Raji (cell line): ENCODE results near the gene NEGR1.

ENCODE experiments used
- POLR2A ChIP-seq: IDR thresholded peaks from 2 replicates; pipeline ENCODE4 v1.6.1; 2011; ENCODE audit warnings: low read depth, low read length, control low read depth; ENCODE audit not compliant: insufficient read depth

The NEGR1 gene

DNA sequence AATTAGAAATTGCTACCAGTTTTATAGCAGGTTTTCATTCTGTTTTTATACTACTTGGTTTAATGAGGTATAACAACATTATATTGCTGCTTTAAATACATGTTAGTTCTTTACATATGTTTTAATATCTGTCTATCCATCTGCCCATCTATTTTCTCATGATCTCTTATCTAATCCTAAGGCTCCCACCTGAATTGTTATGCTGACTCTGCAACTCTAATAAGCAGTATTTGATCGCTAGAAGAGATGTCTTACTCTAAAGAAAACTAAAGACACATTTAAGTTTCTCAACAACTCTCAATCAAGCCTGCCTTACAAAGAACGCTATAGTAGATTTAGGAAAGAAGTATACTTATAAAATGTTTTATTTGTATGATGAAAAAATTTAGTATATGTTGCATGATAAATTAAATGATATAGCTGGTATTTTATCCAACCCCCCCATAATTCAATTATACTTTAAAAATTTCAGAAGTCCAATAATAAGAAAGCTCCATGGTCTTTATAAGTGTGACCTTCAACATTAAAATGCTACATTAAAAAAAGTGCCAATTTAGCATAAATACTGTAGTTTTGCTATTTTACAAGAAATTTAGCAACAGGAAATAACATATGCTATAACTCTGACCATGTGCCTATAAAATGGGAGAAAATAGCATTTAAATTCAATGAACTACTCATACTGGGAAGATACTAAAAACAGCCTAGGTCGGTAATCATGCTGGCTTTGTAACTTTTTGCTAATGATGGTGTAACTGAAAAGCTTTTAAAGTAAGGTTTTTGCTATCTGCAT, 180.3 kb downstream of the NEGR1 start:
- no peak for TF ChIP-seq POLR2A

DNA sequence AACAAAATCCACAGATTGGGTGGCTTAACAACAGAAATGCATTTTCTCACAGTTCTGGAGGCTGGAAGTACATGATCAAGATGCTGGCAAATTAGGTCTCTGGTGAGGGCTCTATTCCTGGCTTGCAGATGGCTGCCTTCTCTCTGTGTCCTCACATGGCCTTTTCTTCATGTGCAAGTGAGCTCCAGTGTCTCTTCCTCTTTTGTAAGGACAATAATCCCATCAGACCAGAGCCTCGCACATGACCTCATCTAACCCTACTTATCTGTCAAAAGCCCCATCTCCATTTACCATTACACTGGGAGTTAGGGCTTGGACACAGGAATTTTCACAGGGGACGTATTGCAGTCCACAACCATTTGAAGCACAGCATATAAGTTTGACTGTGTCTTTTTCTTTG, 181.6 kb downstream of the NEGR1 start:
- no peak for TF ChIP-seq POLR2A

DNA sequence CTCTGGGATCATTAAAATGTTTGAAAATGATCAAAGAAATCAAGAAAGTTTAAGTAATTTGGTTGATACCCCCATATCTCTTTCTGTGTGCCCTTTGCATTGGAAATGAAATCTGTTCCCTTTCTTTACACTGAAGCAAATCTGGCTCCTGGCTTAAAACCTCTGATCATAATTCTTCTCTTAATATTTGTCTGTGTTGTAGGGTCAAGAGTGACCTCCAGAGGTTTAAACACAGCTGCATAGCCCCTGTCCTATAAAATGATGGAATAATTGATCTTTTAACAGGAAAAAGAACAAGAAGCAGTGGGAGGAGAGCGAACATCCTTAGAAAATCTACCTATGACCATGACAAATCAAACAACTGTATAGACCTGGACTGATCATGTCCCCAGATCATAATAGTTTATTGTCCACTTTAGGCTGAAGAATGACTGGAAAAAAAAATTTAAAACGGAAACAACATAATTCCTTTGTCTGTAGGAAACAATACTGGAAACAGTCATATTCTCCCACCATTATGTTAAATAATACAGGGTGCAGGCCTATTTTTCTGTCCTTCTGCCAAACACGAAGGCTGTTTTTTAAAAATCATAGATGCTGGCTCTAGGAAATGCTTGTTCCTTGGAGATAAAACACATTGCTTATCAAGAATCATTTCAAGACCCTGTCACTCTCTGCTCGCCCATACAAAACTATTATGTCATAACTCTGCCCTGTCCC, 184.3 kb downstream of the NEGR1 start:
- no peak for TF ChIP-seq POLR2A

DNA sequence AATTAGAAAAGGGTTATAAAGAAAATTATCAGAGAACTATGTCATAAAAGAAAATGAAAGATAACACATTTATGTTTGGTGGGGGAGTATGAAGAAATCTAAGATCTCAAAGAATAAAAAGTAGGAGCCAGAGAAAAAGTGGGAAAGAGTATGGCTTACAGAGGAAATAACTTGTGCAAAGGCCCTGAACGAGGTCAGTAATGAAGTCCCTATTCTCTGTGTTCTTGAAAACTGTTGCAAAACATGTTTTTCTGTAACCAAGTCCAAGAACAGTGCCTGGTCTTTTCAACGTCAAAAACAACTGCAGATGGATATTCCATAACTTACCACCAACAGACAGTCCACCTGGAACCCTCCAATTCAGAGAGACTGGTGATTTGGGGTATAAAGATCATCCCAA, 188.1 kb downstream of the NEGR1 start:
- no peak for TF ChIP-seq POLR2A

DNA sequence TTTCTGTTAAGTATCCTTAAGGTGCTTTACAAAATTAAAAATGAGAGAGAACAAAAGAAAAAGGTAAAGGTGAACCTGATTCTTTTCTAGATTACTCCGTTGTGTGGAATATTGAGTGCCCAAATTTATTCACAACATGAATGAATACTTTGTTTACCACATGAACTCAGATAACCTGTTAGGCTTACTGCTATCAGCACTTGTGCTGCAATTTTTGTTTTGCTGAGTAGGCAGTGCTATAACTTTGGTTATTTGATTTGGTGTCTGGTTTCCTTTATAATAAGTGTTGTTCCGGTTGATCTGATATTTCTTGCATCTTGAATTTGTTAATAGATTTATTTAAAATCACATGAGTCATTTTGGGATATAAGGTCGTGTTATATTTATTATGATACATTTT, 195.9 kb downstream of the NEGR1 start:
- TF ChIP-seq POLR2A = no peak

DNA sequence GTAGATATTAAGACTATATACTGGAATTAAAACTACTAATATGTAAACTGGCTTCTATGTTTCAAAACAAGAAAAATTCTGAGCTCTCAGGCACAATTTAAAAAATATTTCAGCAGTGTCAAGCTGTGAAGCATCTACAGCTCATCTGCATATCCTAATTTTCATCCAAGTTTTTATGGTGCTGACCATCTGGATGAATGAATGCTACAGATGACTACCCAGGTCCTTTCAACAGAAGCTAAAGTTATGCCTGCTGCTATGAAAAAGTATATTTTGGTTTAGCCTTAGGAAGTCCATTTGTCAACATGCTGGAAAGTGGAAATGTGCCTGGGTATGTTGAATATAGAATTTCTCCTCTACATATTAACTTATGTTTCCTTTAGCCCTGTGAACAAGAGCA, 206.9 kb downstream of the NEGR1 start:
- no peak for TF ChIP-seq POLR2A

DNA sequence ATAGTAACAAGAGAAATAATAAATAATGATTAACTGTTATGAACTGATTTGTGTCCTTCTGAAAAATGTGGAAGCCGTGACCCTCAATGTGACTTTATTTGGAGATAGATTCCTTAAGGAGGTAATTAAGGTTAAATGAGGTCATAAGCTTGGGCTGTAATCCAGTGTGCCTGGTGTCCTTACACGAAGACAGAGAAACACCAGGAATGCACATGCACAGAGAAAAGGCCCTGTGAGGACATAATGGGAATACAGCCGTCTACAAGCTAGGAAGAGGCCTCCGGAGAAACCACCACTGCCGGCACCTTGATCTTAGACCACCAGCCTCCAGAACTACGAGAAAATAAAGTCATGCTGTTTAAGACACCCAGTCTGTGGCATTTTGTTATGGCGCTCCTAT, 215.9 kb downstream of the NEGR1 start:
- no peak for TF ChIP-seq POLR2A

DNA sequence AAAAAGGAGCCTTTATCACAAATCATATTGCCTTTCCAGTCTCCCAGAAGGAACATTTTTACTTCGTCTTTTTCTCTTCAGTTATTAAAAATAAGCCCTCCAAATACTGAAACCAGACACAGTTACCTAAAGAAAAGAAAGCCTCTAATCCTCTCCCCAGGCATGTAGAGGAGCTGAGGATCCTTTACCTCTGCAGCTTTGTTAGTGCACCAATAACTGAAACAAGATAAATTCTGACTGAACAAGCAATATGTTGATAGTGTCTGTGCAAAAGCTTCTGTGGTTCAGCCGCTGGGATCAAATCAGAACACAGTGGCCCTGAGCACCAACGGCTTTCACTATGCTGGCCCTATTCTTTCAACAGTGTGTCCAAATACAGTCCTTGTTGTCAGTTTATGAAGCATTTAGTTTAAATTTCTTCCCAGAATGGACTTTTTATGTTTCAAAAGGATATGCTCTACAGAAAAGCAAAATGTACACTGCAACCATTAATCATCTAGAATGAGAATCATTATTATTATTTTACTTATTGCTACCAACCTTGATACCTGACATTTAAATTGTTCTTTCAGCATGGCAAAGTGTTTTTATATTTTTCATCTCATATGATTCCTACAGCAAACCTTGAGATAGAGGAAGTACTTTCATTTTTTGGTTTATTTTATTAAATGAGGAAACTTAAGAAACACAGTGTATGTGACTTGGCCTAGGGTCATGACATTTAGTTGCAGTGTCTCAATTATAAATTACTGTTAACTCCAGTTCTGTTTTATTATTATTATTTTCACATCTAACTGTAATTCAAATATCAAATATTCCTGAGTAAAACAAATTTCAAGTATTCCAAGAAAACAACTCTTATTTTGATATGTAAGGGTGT, 217.9 kb downstream of the NEGR1 start:
- TF ChIP-seq POLR2A = no peak

DNA sequence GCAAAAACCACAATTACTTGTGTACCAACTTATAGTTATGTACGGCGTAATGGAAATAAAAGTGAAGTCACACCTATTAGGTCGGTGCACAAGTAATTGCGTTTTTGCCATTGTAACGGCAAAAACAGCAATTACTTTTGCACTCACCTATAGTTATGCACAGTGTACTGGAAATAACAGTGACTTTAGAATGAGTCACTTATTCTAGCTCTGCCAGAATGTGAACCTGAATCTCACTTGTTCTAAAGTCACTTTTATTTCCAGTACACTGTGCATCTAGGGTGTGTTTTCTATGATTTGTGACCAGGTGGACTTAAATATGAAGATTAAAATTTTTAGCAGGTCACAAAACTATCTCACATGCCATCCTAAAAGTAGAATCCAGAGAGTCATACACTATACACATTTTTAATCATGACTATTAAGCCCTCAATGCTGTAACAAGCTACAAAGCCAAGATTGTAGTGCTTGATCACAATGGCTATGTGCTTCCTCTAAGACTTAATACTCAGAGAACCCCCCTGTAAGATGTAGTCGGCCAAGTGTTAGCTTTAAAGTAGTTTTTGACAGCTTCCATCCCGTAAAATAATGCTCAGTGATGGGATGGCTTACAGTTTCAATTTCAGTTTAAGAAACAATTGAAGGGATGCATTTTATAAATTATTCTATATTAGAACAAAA, 218.8 kb downstream of the NEGR1 start:
- no peak for TF ChIP-seq POLR2A

DNA sequence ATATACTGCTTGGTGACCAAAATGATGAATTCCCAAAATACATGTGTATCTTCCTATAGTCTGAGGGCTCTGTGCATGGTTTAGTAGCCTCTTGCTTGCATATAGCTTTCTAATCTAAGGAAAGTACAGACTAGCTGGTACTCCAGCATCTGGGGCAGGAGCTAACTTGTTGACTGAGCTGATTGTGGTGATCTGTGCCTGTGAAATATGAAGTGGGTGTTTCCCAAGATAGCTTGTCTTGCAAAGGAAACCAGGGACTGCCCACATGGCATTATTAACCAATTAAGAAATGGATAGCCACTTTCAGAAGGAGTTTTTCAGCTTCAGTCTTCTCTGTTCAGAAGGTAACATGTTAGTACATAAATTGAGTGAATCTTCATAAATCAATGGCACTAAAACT, 219.8 kb downstream of the NEGR1 start:
- no peak for TF ChIP-seq POLR2A

DNA sequence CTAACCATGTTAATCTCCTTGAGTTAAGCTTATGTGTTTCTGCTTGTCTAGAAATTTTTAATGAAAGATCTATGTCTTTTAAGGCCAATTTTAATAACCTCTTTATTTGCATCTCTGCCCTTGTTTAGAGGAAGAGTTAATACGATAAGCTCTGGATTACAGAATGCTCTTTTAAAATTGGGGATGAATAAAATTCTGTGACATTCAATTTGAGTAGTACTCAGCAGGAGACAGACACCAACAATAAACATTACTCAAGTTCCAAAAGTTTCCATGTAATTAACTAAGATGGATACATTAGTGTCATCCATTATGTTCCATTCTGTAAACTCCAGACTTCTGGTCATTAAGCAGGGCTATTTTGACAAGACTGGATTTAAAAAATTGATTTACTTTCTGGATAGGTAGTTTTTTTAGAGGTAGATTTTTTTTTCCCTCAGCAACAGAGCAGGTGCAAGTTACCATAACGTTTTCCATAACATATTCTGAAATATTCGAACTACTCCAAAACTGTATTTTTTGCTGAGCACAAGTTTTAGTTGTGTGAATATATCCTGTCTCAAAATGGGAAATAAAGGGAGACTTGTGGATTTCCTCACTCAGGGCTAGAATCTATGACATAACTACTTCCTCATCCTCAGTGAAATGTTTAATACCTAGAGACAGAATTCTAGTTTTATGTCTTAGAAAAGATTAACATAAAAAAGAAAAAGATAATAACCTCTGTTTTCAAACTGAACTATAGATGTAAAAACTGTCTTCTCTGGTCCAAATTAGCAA, 221.7 kb downstream of the NEGR1 start:
- TF ChIP-seq POLR2A = no peak

DNA sequence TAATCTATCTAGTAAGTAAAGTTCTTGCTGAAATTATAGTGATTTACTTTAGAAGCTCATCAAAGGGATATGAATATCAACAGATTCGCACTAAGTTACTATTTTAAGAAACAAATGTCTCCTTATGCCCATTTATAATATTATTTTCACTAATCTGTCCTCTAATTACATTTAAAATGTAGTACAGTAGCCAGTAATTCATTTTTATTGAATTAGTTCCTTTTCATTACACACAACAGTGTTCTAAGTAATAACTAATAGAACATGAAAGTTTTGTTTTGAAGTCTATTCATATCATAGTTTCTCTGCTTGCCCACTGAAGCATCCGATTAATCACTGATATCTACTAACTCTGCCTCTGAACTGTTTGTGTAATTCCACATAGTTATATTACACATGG, 225.8 kb downstream of the NEGR1 start:
- TF ChIP-seq POLR2A = no peak

DNA sequence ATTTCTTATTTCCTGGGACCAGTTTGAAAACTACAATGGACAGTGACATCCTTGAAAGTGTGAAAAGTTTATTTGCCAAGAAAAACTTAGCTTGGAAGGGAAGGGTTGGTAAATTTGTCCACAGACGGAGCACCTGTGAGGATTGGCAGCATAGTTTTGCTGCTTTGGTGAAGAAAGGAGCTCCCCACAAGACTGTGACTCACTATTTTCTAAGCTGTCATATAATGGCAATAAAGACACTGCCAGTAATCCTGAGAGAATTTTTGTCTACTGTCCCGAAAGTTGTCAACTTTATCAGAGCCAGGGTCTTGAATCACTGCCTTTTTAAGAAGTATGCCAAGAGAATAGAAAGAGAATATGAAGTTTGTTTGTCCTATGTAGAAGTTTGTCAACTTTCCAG, 230.8 kb downstream of the NEGR1 start:
- TF ChIP-seq POLR2A = no peak

DNA sequence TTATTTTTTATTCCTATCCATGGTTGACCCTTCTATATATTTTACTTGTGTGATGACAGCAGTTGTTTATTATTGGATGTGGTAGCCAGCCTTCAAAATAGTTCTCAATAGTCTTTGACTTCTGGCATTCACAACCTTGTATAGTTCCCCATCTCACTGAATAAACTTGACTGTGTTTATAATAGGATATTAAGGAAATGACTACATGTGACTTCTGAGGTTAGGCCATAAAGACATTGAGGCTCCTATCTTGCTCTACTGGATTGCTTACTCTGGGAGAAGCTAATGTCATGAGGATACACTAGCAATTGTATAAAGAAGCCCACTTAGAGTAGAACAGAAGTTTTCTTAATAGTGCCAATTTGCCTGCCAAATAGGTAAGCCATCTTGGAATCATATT, 231.8 kb downstream of the NEGR1 start:
- TF ChIP-seq POLR2A = no peak

DNA sequence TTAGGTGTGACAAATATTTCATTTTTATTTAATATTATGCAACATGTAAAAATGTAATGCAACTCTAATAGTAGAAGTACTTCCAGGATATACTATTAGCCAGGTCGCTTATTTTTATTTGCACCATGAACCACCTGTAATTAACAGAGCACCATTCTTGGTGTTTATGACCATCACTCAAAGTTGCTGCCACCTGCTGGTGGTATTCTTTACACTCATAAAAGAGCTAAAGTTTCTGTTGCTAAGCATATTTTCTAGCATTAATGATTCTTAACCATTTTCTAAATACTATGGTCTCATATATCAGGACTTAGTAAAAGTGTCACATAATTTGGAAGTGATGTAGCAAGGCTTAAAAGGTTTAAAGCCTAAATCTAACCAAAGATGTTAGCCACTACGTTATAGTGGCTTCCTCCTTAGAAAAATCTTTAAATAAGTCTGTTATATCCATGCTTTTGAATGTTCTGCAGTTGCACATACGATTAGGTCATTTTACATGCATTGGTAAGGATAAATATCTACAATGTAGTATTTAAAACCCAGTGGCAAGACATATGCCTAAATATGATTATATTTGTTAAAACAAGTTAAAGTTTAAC, 244.5 kb downstream of the NEGR1 start:
- no peak for TF ChIP-seq POLR2A

DNA sequence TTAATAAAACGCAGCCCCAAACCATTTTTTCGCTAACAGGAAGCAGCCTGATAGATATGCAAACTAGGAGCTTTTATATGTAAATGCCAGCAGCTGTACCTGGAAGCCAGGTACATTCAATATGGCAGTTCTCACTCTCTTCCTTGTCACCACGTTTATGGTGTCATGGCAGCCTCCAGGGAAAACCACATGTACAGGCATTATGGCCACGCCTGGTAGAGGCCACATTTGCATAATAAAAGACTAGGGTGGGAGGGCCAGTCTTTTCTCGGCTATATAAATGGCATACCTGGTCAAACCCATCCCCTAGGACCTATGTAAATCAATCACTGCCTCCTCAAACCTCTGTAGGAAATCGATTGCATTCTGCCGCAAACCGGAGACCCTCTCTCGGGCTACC, 247.5 kb downstream of the NEGR1 start:
- no peak for TF ChIP-seq POLR2A
